GM12878 (cell line): ENCODE results near the gene VGLL4. TPM values are rescaled to one million over a fixed set of nuclear protein-coding genes. Genes with fewer than 3 reads are reported as not detected.
"Not testable (repeated sequence)": the region's sequence is repeated elsewhere in the genome, so short reads cannot be mapped to it uniquely, and the experiment has no call there.

Experiments
- ATAC-seq: fragments of 200-7000 bp; cut with Tn5 transposase; 3 replicates; pipeline ENCODE4 v1.9.1; 2020; ENCODE audit warnings: mild to moderate bottlenecking, moderate library complexity
- BruUV-seq: library from RNA; stranded (reverse); fragments of 400-500 nt; replicated peaks from 2 replicates; lab custom pipeline; 2021; lab: Mats Ljungman, UMichigan
- CTCF ChIA-PET: fragments of 300-600 bp; sonication (Branson Sonifier 250); formaldehyde crosslinking; extraction: SDS; loops from one replicate; lab custom pipeline; 2021; ENCODE audit warnings: inconsistent platforms; lab: Yijun Ruan, JAX
- POLR2A ChIA-PET: fragments of 350-600 bp; formaldehyde crosslinking; extraction: SDS; loops from one replicate; lab custom pipeline; 2021; ENCODE audit warnings: inconsistent platforms; lab: Charles Lee
- RAD21 ChIA-PET: fragments of 300-600 bp; sonication (Branson Sonifier 250); formaldehyde crosslinking; loops from one replicate; lab custom pipeline; 2023; ENCODE audit warnings: antibody characterized with exemption; ENCODE audit not compliant: unreplicated experiment; lab: Charles Lee
- SMC1A ChIA-PET: fragments of 300-600 bp; sonication (Branson Sonifier 250); formaldehyde crosslinking; loops from one replicate; lab custom pipeline; 2023; ENCODE audit not compliant: unreplicated experiment, uncharacterized antibody; lab: Charles Lee
- DNase-seq: peaks from one replicate; pipeline ENCODE4 v3.0.0-alpha.2; 2011; ENCODE audit warnings: low read depth, low spot score
- FAIRE-seq: peaks from 3 replicates; lab custom pipeline; 2011; peaks lifted over from hg19 to GRCh38; lab: Jason Lieb, UNC
- H2AFZ ChIP-seq: 2 replicates; pipeline ENCODE4 v1.6.0; 2011; ENCODE audit warnings: low read depth, low read length, control low read depth; ENCODE audit not compliant: control insufficient read depth
- H3K27ac ChIP-seq: 2 replicates; pipeline ENCODE4 v1.5.1; 2011; ENCODE audit warnings: control low read depth; ENCODE audit not compliant: control insufficient read depth, insufficient read depth
- H3K27me3 ChIP-seq, 2 experiments: replicated peaks in 1 of 2; 2 replicates each; pipeline versions ENCODE4 v1.6.0 to v1.6.1; 2011; ENCODE audit warnings: low read length in 1 of 2; ENCODE audit not compliant: control insufficient read depth in 2 of 2, insufficient read depth in 2 of 2
- H3K36me3 ChIP-seq, 2 experiments: 2 replicates each; pipeline ENCODE4 v1.5.1; 2011; ENCODE audit warnings: low read length in 1 of 2; ENCODE audit not compliant: control insufficient read depth in 2 of 2, insufficient read depth in 2 of 2
- H3K4me1 ChIP-seq: 2 replicates; pipeline ENCODE4 v1.6.1; 2011; ENCODE audit warnings: mild to moderate bottlenecking, low read length, moderate library complexity, mixed read lengths; ENCODE audit not compliant: control insufficient read depth, insufficient read depth
- H3K4me2 ChIP-seq: 2 replicates; pipeline ENCODE4 v1.6.0; 2011; ENCODE audit warnings: control low read depth; ENCODE audit not compliant: control insufficient read depth, insufficient read depth
- H3K4me3 ChIP-seq: fragments of 200-600 bp; sonication (generic); 2 replicates; pipeline ENCODE4 v1.5.1; 2016
- H3K79me2 ChIP-seq: 2 replicates; pipeline ENCODE4 v1.6.0; 2011; ENCODE audit warnings: low read length; ENCODE audit not compliant: control insufficient read depth, insufficient read depth
- H3K9ac ChIP-seq: 2 replicates; pipeline ENCODE4 v1.8.0; 2011; ENCODE audit warnings: low read length, control low read depth, mixed read lengths; ENCODE audit not compliant: control insufficient read depth, insufficient read depth
- H3K9me3 ChIP-seq: replicated peaks from 3 replicates; pipeline ENCODE4 v1.5.1; 2011; ENCODE audit warnings: mild to moderate bottlenecking, low read length; ENCODE audit not compliant: control insufficient read depth, insufficient read depth
- H4K20me1 ChIP-seq: 2 replicates; pipeline ENCODE4 v1.6.0; 2011; ENCODE audit not compliant: control insufficient read depth, insufficient read depth
- CREB1 ChIP-seq: IDR thresholded peaks from 2 replicates; pipeline ENCODE4 v1.6.1; 2012; ENCODE audit warnings: low read depth, mild to moderate bottlenecking, inconsistent platforms
- HDAC2 ChIP-seq: fragments of 200-600 bp; sonication (generic); IDR thresholded peaks from 2 replicates; pipeline ENCODE4 v1.6.1; 2017
- JUNB ChIP-seq: IDR thresholded peaks from 2 replicates; pipeline ENCODE4 v1.6.1; 2016; ENCODE audit warnings: antibody characterized with exemption, mild to moderate bottlenecking
- MEF2B ChIP-seq: fragments of 450-650 bp; IDR thresholded peaks from 2 replicates; pipeline ENCODE4 v1.6.1; 2018; ENCODE audit warnings: mild to moderate bottlenecking, moderate library complexity; ENCODE audit not compliant: partially characterized antibody, poor library complexity, severe bottlenecking
- RCOR1 ChIP-seq: conservative IDR thresholded peaks from 2 replicates; pipeline ENCODE4 v1.6.1; 2012; ENCODE audit warnings: low read depth, low read length, improper control_type of control experiment
- SREBF1 ChIP-seq: IDR thresholded peaks from 2 replicates; pipeline ENCODE4 v1.6.1; 2012; ENCODE audit warnings: mild to moderate bottlenecking, low read length
- WGBS: methylation state at CpG from one replicate; pipeline ENCODE4 v1.1.6; 2016; ENCODE audit warnings: low lambda C conversion rate; ENCODE audit not compliant: insufficient replicate concordance, insufficient coverage; ENCODE audit errors: missing lambda C conversion rate; 5-methylcytosine and 5-hydroxymethylcytosine counted together
- in situ Hi-C: fragments of 300-500 bp; cut with MboI; formaldehyde crosslinking; loops from 9 replicates; pipeline ENCODE4 v1.14.3; 2018; ENCODE audit warnings: mixed read lengths
- intact Hi-C: fragments of 100-400 bp; cut with micrococcal nuclease; formaldehyde crosslinking; loops from one replicate; pipeline ENCODE4 v1.14.2; 2022; ENCODE audit not compliant: unreplicated experiment
- polyA plus RNA-seq, 11 experiments: library from polyadenylated mRNA; depleted of rRNA in 4 of 11; unstranded in 6 of 11; stranded (reverse) in 5 of 11; fragments of >200 nt; fragmentation: Nextera tagmentation in 4 of 11; fragmentation: Illumina TruSeq in 1 of 11; extraction: Ambion mirVana in 4 of 11; extraction: Trizol in 1 of 11; gene quantifications; 1 replicate in 1 of 11; 2 replicates in 10 of 11; pipeline versions ENCODE4 v1.2.1 to v1.2.3, GENCODE V29; 2011 to 2016; ENCODE audit warnings: inconsistent platforms in 2 of 11, missing spikeins in 2 of 11, low read depth in 1 of 11
- total RNA-seq, 4 experiments: library from RNA; depleted of rRNA in 3 of 4; stranded (reverse); fragments of >200 nt in 3 of 4; fragmentation: Illumina TruSeq in 1 of 4; extraction: Trizol in 1 of 4; gene quantifications; 2 replicates each; pipeline versions ENCODE4 v1.2.1 to v1.2.3, GENCODE V29; 2013 to 2021
- TF ChIP-seq, protein P1 (sequence below): IDR thresholded peaks from 2 replicates; pipeline ENCODE4 v1.6.1; 2011; ENCODE audit warnings: mild to moderate bottlenecking, low read depth, low read length, moderate library complexity; ENCODE audit not compliant: insufficient replicate concordance
- TF ChIP-seq, protein P2 (sequence below): fragments of 450-650 bp; IDR thresholded peaks from 2 replicates; pipeline ENCODE4 v1.6.1; 2017; ENCODE audit warnings: mild to moderate bottlenecking, moderate library complexity

The VGLL4 gene
- total and polyA plus RNA-seq, 10 of the 15 experiments (the other 5 are each of a cell fraction or from before 2014, with no cell fraction given), result 0.44 to 38.1 (median 16.1) TPM

DNA sequence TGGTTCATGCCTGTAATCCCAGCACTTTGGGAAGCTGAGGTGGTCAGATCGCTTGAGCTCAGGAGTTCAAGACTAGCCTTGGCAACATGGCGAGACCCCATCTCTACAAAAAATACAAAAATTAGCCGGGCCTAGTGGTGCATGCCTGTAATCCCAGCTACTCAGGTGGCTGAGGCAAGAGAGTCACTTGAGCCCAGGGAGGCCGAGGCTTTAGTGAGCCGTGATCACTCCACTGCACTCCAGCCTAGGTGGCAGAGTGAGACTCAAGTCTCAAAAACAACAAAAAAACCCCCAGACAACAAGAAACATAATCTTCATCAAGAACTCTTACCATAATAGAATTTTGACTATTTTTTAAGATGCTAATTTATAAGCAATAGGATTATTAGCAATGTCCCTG lies 117.6 kb downstream of the VGLL4 start:
- in situ Hi-C loops, H2AFZ ChIP-seq, FAIRE-seq, H3K9ac ChIP-seq, CTCF ChIA-PET, H3K79me2 ChIP-seq, intact Hi-C loops, H3K36me3 ChIP-seq, H3K9me3 ChIP-seq, ATAC-seq, H3K4me1 ChIP-seq, H3K27ac ChIP-seq, H3K4me3 ChIP-seq, H4K20me1 ChIP-seq, BruUV-seq, H3K4me2 ChIP-seq, DNase-seq, H3K27me3 ChIP-seq, SMC1A ChIA-PET: not testable (repeated sequence)
- POLR2A ChIA-PET, result interaction anchor here (0.7 kb wide), 1 partner anchor 1391 kb away, joined by 4 read pairs; no protein-coding TSS in a partner anchor
- RAD21 ChIA-PET, result interaction anchor here (0.7 kb wide), 1 partner anchor 124 kb away, joined by 3 read pairs; no protein-coding TSS in a partner anchor
- WGBS, result 99% methylated on average over 5 of the region's 5 CpGs

DNA sequence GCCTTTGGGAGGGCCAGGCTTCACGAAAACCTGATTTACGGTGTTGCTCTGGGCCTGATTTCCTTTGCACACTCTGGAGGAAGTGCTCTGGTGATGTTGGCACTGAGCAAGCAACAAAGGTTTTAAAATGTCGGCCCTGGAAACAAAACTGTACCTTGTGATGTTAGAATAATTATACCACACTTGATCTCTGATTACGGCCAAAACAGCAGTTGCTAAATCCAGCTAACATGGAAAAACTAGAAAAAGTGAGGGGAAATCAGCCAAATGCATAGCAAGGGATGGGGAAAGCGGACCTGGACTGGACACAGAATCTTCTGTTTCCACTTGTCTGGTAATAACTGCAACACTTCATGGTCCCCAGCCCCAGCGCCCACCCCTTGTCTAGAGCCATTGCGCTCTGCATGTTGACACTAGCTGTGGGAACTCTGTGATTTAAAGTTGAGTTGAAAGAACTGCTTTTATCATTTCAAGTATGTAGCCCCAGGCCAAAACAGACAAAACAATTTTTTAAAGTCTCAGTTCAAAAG lies 120.1 kb downstream of the VGLL4 start:
- BruUV-seq, result no TSS peak
- Histone ChIP-seq H2AFZ (no peak overlapping the region), H4K20me1 (no peaks in the 10 kb centered on the region), H3K4me2 (no peak overlapping the region), H3K27me3 (no peaks in the 10 kb centered on the region), H3K4me3 (no peak overlapping the region), H3K36me3 (no peaks in the 10 kb centered on the region), H3K9me3 (no peaks in the 10 kb centered on the region; the same call in 2 of the 3 replicates), H3K79me2 (no peaks in the 10 kb centered on the region), H3K9ac (no peak overlapping the region), H3K4me1 (no peaks in the 10 kb centered on the region), H3K27ac (no peak overlapping the region)
- CTCF ChIA-PET, result no interaction called here
- RAD21 ChIA-PET, result no interaction called here
- intact Hi-C loops, result no loop called here
- no peak for DNase-seq
- no peak for FAIRE-seq
- SMC1A ChIA-PET, result no interaction called here
- ATAC-seq, result no peak
- 85% methylated on average over 7 of the region's 7 CpGs for WGBS
- in situ Hi-C loops, result no loop called here
- POLR2A ChIA-PET, result interaction anchor here (0.6 kb wide), 1 partner anchor 108 kb away, joined by 3 read pairs; no protein-coding TSS in a partner anchor
- TF ChIP-seq, protein P1, sequence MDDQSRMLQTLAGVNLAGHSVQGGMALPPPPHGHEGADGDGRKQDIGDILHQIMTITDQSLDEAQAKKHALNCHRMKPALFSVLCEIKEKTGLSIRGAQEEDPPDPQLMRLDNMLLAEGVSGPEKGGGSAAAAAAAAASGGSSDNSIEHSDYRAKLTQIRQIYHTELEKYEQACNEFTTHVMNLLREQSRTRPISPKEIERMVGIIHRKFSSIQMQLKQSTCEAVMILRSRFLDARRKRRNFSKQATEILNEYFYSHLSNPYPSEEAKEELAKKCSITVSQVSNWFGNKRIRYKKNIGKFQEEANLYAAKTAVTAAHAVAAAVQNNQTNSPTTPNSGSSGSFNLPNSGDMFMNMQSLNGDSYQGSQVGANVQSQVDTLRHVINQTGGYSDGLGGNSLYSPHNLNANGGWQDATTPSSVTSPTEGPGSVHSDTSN, result no peak
- TF ChIP-seq RCOR1 (no peak), HDAC2 (no peak), CREB1 (no peak), JUNB (no peak), SREBF1 (no peak), MEF2B (no peak)
- TF ChIP-seq, protein P2, sequence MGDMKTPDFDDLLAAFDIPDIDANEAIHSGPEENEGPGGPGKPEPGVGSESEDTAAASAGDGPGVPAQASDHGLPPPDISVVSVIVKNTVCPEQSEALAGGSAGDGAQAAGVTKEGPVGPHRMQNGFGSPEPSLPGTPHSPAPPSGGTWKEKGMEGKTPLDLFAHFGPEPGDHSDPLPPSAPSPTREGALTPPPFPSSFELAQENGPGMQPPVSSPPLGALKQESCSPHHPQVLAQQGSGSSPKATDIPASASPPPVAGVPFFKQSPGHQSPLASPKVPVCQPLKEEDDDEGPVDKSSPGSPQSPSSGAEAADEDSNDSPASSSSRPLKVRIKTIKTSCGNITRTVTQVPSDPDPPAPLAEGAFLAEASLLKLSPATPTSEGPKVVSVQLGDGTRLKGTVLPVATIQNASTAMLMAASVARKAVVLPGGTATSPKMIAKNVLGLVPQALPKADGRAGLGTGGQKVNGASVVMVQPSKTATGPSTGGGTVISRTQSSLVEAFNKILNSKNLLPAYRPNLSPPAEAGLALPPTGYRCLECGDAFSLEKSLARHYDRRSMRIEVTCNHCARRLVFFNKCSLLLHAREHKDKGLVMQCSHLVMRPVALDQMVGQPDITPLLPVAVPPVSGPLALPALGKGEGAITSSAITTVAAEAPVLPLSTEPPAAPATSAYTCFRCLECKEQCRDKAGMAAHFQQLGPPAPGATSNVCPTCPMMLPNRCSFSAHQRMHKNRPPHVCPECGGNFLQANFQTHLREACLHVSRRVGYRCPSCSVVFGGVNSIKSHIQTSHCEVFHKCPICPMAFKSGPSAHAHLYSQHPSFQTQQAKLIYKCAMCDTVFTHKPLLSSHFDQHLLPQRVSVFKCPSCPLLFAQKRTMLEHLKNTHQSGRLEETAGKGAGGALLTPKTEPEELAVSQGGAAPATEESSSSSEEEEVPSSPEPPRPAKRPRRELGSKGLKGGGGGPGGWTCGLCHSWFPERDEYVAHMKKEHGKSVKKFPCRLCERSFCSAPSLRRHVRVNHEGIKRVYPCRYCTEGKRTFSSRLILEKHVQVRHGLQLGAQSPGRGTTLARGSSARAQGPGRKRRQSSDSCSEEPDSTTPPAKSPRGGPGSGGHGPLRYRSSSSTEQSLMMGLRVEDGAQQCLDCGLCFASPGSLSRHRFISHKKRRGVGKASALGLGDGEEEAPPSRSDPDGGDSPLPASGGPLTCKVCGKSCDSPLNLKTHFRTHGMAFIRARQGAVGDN, result no peak
